ENCODE data around the gene LBHD2.

DNA sequence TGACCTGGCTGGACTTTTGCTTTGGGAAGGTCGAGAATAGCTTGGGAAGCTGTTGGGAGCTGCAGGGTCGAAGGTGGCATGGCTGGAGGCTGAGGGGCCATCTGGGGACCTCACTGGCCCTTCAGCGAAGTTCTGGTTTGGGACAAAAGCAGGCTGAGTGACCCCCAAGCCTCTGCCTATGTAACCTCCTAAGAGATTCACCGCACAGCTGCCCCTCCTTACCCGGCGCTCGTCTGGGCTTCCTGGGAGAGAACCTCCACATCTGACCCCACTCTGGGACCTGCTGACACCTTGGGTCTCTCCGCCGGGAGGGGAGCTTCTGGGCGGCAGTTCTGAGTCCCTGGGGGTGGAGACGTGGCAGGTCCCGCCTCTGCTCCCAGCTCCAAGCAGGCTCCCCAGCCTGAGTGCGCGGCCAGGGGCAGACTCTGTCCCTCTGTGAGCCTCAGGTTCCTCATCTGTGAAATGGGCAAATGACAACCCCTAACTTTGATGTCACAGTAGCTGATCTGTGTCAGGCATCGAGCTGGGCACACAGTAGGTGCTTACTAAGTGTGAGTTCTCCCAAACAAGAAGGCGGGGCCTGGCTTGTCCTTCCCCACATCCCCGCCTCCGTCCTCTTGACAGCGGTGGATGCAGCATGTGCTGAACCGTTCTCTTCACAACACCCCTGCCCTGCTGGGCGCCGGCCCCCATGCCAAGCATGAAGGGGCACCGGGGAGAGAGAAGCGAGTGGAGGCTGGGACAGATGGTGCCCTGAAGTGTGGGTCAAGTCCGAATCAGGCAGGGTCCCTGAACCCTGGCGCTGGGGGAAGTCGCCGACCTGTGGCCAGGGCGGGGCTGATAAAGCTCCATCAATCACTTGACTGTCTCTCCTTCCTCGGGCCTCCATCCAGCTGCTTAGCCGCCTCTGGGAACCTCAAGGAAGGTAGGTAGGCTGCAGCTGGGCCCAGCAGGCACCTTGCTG lies 14.3 kb downstream of the LBHD2 start:
- TF ChIP-seq POLR2A (IDR thresholded peaks at IDR 0.05; ENCODE audit: low read length) (no peak), GATA1 (IDR thresholded peaks at IDR 0.05; ENCODE audit: low read depth, low read length) (no peak)

All from erythroblast (primary cell).